ENCODE data around the gene SLC24A3.

DNA sequence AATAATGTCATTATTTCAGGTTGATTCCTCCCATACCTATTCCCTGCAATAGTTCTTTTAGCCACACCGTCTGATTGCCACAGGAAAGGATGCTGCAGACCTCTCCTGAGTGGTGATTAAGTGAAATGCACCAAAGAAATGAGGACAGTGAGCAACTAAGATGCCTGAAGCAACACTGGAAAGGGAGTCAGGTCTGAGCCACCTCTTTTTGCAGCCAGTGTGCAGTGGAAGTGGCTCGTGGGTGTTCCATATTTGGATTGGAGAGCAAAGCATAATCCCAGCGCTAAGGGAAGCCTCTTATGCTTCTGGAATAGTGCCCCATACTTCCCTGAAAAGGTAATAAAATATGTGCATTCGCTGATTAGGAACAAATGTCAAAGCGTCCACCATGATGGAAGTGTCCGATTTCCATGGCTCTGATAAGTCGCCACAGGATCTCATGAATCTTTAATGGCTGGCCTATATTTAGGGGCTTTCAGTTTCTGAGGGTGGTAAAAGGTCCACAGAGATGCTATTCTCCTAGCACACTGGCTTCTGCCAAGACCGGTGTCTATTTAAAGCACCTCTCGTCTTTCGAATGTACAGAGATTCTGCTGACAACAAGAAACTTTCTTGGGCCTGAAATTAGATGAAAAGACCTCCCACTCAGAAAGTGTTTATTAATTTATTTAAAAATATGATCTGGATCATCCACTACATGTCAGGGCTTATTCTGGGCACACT lies 253.9 kb downstream of the SLC24A3 start:
- TF ChIP-seq, protein P1, sequence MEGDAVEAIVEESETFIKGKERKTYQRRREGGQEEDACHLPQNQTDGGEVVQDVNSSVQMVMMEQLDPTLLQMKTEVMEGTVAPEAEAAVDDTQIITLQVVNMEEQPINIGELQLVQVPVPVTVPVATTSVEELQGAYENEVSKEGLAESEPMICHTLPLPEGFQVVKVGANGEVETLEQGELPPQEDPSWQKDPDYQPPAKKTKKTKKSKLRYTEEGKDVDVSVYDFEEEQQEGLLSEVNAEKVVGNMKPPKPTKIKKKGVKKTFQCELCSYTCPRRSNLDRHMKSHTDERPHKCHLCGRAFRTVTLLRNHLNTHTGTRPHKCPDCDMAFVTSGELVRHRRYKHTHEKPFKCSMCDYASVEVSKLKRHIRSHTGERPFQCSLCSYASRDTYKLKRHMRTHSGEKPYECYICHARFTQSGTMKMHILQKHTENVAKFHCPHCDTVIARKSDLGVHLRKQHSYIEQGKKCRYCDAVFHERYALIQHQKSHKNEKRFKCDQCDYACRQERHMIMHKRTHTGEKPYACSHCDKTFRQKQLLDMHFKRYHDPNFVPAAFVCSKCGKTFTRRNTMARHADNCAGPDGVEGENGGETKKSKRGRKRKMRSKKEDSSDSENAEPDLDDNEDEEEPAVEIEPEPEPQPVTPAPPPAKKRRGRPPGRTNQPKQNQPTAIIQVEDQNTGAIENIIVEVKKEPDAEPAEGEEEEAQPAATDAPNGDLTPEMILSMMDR (IDR thresholded peaks at IDR 0.05): no peak
- TF ChIP-seq POLR2A (IDR thresholded peaks at IDR 0.05): no peak

All from heart left ventricle (tissue), 13 donors.